GM19395 (cell line): Measurements from ENCODE around the gene TMTC1.
"Not testable (repeated sequence)": the region's sequence is repeated elsewhere in the genome, so short reads cannot be mapped to it uniquely, and the experiment has no call there.

Source experiments
- ATAC-seq: cut with Tn5 transposase; IDR thresholded peaks from one replicate; pipeline ENCODE4 v1.9.1; 2021; ENCODE audit warnings: mild to moderate bottlenecking, moderate library complexity; ENCODE audit not compliant: unreplicated experiment

TMTC1 gene

GRCh38 chr12:29783773-29784666 is at the start of gene TMTC1:
Gene TMTC1 (minus strand): TSS chr12:29783942. CDS start chr12:29783751, 191 bp downstream.
- peak; percentile 21 for ATAC-seq

- ATAC-seq, result no peak
Observed at GRCh38 chr12:29831173-29831572, 47.4 kb upstream of the TMTC1 start.

- ATAC-seq, result no peak
Observed at GRCh38 chr12:29830391-29830790, 46.6 kb upstream of the TMTC1 start.

GRCh38 chr12:29818916-29819623 is 35.3 kb upstream of the TMTC1 start:
- ATAC-seq, result no peak

- no peak for ATAC-seq
Observed at GRCh38 chr12:29816874-29817725, 33.4 kb upstream of the TMTC1 start.

GRCh38 chr12:29809616-29810361 is 26.0 kb upstream of the TMTC1 start:
- not testable (repeated sequence) for ATAC-seq

GRCh38 chr12:29807129-29807528 is 23.4 kb upstream of the TMTC1 start:
- ATAC-seq, result no peak

GRCh38 chr12:29804019-29804418 is 20.3 kb upstream of the TMTC1 start:
- no peak for ATAC-seq

GRCh38 chr12:29799591-29799990 is 15.8 kb upstream of the TMTC1 start:
- ATAC-seq, result no peak

- no peak for ATAC-seq
Observed at GRCh38 chr12:29797565-29798355, 14.0 kb upstream of the TMTC1 start.

- no peak for ATAC-seq
Observed at GRCh38 chr12:29796823-29797263, 13.1 kb upstream of the TMTC1 start.

- ATAC-seq, result no peak
Observed at GRCh38 chr12:29795715-29796114, 12.0 kb upstream of the TMTC1 start.

GRCh38 chr12:29794862-29795261 is 11.1 kb upstream of the TMTC1 start:
- ATAC-seq, result no peak

GRCh38 chr12:29792853-29793252 is 9.1 kb upstream of the TMTC1 start:
- no peak for ATAC-seq

- no peak for ATAC-seq
Observed at GRCh38 chr12:29792132-29792531, 8.4 kb upstream of the TMTC1 start.

GRCh38 chr12:29782871-29783772 is 620 bp downstream of the TMTC1 start:
- peak; percentile 11 for ATAC-seq

GRCh38 chr12:29782285-29782870 is 1.4 kb downstream of the TMTC1 start:
- ATAC-seq, result peak; percentile 83

- peak; percentile 47 for ATAC-seq
Observed at GRCh38 chr12:29781705-29782266, 2.0 kb downstream of the TMTC1 start.
